PFSK-1 (cell line): Measurements from ENCODE around the gene TRAF1.

Experiments used
- POLR2AphosphoS5 ChIP-seq: IDR thresholded peaks from 2 replicates; pipeline ENCODE4 v1.6.1; 2012; ENCODE audit warnings: low read depth, mild to moderate bottlenecking, control low read depth, low read length, moderate library complexity
- SIN3A ChIP-seq: IDR thresholded peaks from 2 replicates; pipeline ENCODE4 v1.6.1; 2012; ENCODE audit warnings: mild to moderate bottlenecking, low read length, moderate library complexity, borderline replicate concordance; ENCODE audit not compliant: insufficient read depth
- TAF1 ChIP-seq: IDR thresholded peaks from 2 replicates; pipeline ENCODE4 v1.6.1; 2012; ENCODE audit warnings: low read length, control low read depth, borderline replicate concordance; ENCODE audit not compliant: insufficient read depth
- TF ChIP-seq, protein P1 (sequence below), 2 experiments: IDR thresholded peaks; 2 replicates each; pipeline versions ENCODE4 v1.6.1 to v1.8.0; 2011 to 2012; ENCODE audit warnings: low read depth in 2 of 2, low read length in 2 of 2, control low read depth in 1 of 2, inconsistent platforms in 1 of 2, mild to moderate bottlenecking in 1 of 2, moderate library complexity in 1 of 2; ENCODE audit not compliant: insufficient read depth in 1 of 2

DNA sequence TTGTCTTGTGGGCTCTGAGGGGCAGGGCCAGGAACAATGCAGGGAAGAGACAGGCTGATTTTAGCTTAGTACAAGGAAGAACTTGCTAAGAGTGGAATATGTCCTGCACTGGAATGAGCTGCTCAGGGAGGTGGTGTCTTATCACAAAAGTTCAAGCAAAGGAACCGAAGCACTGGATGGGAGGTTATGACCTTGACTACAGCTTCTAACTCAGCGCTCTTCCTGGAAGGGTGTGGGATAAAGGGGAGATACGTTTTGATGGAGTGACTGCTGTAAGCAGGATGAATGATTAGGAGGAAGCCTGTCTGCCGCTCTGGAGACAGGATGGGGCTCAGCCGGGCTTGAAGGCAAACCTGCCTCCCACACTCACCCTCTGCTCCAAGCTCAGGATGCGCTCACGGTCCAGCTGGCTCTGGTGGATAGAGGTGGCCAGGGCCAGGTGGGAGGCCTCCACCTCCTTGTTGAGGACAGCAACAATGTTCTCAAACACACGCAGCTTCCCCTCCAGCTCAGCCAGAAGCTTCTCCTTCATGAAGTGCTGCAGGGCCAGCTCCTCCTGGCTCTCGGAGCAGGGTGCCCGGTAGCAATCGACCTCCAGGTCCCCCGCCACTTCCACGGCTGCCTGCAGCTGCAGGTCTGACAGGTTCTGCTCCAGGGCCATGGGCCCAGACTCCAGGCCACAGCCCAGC is 13.5 kb downstream of the TRAF1 start:
- no peak for TF ChIP-seq POLR2AphosphoS5
- no peak for TF ChIP-seq SIN3A
- TF ChIP-seq, protein P1, sequence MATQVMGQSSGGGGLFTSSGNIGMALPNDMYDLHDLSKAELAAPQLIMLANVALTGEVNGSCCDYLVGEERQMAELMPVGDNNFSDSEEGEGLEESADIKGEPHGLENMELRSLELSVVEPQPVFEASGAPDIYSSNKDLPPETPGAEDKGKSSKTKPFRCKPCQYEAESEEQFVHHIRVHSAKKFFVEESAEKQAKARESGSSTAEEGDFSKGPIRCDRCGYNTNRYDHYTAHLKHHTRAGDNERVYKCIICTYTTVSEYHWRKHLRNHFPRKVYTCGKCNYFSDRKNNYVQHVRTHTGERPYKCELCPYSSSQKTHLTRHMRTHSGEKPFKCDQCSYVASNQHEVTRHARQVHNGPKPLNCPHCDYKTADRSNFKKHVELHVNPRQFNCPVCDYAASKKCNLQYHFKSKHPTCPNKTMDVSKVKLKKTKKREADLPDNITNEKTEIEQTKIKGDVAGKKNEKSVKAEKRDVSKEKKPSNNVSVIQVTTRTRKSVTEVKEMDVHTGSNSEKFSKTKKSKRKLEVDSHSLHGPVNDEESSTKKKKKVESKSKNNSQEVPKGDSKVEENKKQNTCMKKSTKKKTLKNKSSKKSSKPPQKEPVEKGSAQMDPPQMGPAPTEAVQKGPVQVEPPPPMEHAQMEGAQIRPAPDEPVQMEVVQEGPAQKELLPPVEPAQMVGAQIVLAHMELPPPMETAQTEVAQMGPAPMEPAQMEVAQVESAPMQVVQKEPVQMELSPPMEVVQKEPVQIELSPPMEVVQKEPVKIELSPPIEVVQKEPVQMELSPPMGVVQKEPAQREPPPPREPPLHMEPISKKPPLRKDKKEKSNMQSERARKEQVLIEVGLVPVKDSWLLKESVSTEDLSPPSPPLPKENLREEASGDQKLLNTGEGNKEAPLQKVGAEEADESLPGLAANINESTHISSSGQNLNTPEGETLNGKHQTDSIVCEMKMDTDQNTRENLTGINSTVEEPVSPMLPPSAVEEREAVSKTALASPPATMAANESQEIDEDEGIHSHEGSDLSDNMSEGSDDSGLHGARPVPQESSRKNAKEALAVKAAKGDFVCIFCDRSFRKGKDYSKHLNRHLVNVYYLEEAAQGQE (IDR thresholded peaks at IDR 0.05; ENCODE audit: insufficient read depth in 1 of 2, low read depth in 2 of 2, low read length in 2 of 2): no peak
- no peak for TF ChIP-seq TAF1
